H4 (cell line): ENCODE measurements around the gene EIF2S3. TPM values are rescaled to one million over a fixed set of nuclear protein-coding genes. Genes with fewer than 3 reads are reported as not detected.

Source experiments
- total RNA-seq: library from RNA; depleted of rRNA; stranded (reverse); fragments of >200 nt; shearing (Covaris generic); gene quantifications from 2 replicates; pipeline ENCODE4 v1.2.3, GENCODE V29; 2014; rRNA removed

EIF2S3 gene
- total RNA-seq, 1 experiment from 2014 or later, result 328 TPM

Other genes with a start within 250 kb of the EIF2S3 start
- 40.5 and 58.9 TPM in 2 replicates for gene APOO, start 147.0 kb upstream of the EIF2S3 start, total RNA-seq
- 0.04 TPM in 1 of 2 replicates, not detected in the other for gene CXorf58, start 146.9 kb upstream of the EIF2S3 start, total RNA-seq
- 4.9 and 7.8 TPM in 2 replicates for gene KLHL15, start 27.8 kb upstream of the EIF2S3 start, total RNA-seq
- gene ZFX, start 94.8 kb downstream of the EIF2S3 start, total RNA-seq, result 27.1 and 27.2 TPM in 2 replicates